Hepatocyte (in vitro differentiated cells): Measurements from ENCODE around the gene CMIP.

Source experiments
- CTCF ChIP-seq: fragments of 200-600 bp; sonication (generic); IDR thresholded peaks from 2 replicates; pipeline ENCODE4 v1.5.1; 2016; ENCODE audit warnings: antibody characterized with exemption, mild to moderate bottlenecking; ENCODE audit not compliant: poor library complexity
- EZH2 ChIP-seq: fragments of 200-600 bp; sonication (generic); IDR thresholded peaks from 2 replicates; pipeline ENCODE4 v1.6.1; 2016; ENCODE audit warnings: antibody characterized with exemption, mild to moderate bottlenecking, borderline replicate concordance
- EZH2phosphoT487 ChIP-seq: fragments of 200-600 bp; sonication (generic); IDR thresholded peaks from one replicate; pipeline ENCODE4 v1.6.1; 2018; ENCODE audit warnings: antibody characterized with exemption, mild to moderate bottlenecking, low read depth, moderate library complexity; ENCODE audit not compliant: unreplicated experiment, severe bottlenecking

- TF ChIP-seq EZH2 (no peak), CTCF (no peak), EZH2phosphoT487 (no peak)
These were observed 312.2 kb downstream of the CMIP start for GRCh38 chr16:81756615-81757356.
